ENCODE data around the gene MLN.

GRCh38 chr6:33787346-33787953, 16.4 kb downstream of the MLN start:
- no peak for TF ChIP-seq YY1 (IDR thresholded peaks at IDR 0.05; ENCODE audit: insufficient read depth, insufficient read length)
- no peak for TF ChIP-seq SUZ12 (IDR thresholded peaks at IDR 0.05; ENCODE audit: extremely low read depth, insufficient read depth, insufficient read length)
